GM18517 (cell line): ENCODE results near the gene SERPINB2.
"Not testable (repeated sequence)": the region's sequence is repeated elsewhere in the genome, so short reads cannot be mapped to it uniquely, and the experiment has no call there.

Source experiments
- ATAC-seq: cut with Tn5 transposase; IDR thresholded peaks from one replicate; pipeline ENCODE4 v1.9.1; 2021; ENCODE audit warnings: mild to moderate bottlenecking, moderate library complexity; ENCODE audit not compliant: unreplicated experiment

SERPINB2 gene

DNA sequence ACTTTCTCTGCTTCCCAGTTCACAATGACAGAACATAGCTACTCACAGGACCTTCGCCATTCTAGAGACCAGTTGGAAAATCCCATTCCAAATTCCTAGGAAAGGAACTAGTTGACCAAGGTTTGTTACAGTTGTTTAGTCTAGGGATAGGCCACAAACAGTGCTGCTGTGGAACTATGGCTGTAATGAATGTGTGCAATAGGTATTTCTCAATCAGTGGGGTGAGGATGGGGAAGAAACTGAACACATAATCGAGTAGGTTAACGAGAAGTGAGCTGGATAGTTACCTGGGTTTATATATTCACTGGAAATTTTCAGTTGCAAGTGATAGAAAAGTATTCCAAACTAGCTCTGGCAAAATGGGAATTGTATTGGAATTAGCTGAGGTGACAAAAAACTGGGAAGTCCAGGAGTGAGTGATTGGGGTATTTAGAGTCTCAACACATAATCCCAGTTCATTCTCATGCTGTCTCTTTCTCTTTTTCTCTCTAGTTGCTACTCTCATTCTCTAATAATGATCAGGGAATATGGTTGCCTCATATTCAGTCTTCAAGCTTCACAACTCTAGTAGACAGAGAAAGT is 43.4 kb downstream of the SERPINB2 start:
- no peak for ATAC-seq

- ATAC-seq, result peak; percentile 98
Measured at GRCh38 chr18:63936156-63936931, 48.8 kb downstream of the SERPINB2 start.

- peak; percentile 19 for ATAC-seq
Measured at GRCh38 chr18:63936932-63937393, 49.5 kb downstream of the SERPINB2 start.

DNA sequence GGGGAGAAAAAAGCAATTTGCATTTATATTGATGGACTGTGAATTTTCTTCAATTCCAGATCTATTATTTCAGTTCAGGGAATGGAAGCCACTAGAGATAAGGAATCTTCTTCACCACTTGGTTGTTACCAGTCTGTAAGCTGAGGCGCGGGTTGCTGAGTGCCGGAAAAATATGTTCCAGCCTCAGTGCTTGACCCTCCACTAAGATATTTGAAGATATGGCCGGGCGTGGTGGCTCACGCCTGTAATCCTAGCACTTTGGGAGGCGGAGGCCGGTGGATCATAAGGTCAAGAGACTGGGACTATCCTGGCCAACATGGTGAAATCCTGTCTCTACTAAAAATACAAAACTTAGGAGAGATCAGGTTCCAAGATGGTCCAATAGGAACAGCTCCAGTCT is 52.5 kb downstream of the SERPINB2 start:
- no peak for ATAC-seq

- ATAC-seq, result not testable (repeated sequence)
Measured at GRCh38 chr18:63940543-63941050, 53.1 kb downstream of the SERPINB2 start.

DNA sequence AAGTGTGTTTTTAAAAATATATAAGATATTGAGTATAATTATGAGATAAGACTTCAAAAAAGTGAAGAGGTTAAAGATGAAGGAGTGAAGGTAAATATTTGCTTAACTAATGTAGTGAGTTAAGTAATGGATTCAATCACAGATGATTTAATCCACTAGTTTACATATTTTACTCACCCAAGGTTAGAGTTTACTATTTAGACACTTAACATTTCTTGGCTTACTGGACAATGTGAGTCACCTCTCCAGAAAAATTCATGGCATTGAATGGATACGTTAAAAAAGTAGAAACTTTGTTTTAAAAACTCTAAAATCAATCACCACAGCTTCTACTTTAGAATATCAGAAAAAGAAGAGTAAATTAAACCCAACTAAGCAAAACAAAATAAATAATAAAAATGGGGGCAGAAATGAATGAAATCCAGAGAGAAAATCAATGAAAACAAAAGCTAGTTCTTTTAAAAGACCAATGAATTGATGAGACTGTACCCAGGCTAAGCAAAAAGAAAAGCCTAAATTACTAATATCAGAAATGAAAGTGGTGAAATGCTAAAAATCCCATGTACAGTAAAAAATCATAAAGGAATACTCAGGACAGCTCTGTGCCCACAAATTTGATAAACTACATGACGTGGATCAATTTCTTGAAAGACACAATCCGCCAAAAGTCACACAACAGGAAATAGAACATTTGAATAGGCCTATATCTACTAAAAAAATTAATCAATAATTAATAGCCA is 59.7 kb downstream of the SERPINB2 start:
- ATAC-seq, result no peak

- ATAC-seq, result peak; percentile 86
Measured at GRCh38 chr18:63949068-63949737, 61.7 kb downstream of the SERPINB2 start, which contains the start of gene HMSD. Gene HMSD, plus strand, starts transcription at chr18:63949301. Its CDS starts 4,155 bp downstream, at chr18:63953456.

- ATAC-seq, result peak; percentile 53
Measured at GRCh38 chr18:63951302-63951705, 63.8 kb downstream of the SERPINB2 start.
